SU-DHL-6 (cell line): Measurements from ENCODE around the gene P2RY13.

Experiments used
- CTCF ChIP-seq: fragments of 200-600 bp; sonication (generic); IDR thresholded peaks from one replicate; pipeline ENCODE4 v1.5.1; 2017; ENCODE audit warnings: antibody characterized with exemption, mild to moderate bottlenecking, low read length, moderate library complexity; ENCODE audit not compliant: insufficient read depth, poor library complexity, severe bottlenecking
- EZH2phosphoT487 ChIP-seq: fragments of 200-600 bp; sonication (generic), shearing (Covaris generic); conservative IDR thresholded peaks from 2 replicates; pipeline ENCODE4 v1.6.1; 2018; ENCODE audit warnings: mild to moderate bottlenecking, antibody characterized with exemption, low read length, moderate library complexity, mixed read lengths

- TF ChIP-seq CTCF (no peak), EZH2phosphoT487 (no peak)
Observed at GRCh38 chr3:151318991-151319390, 10.4 kb downstream of the P2RY13 start.
